Endothelial cell of umbilical vein (primary cell): Measurements from ENCODE around the gene CCNG2. TPM values are rescaled to one million over a fixed set of nuclear protein-coding genes. Genes with fewer than 3 reads are reported as not detected.

Experiments used
- BruUV-seq: library from RNA; stranded (reverse); fragments of 400-500 nt; replicated peaks from 2 replicates; lab custom pipeline; 2021; lab: Mats Ljungman, UMichigan
- CTCF ChIA-PET: fragments of 300-600, 350-600 bp; sonication (Branson Sonifier 250); formaldehyde crosslinking; loops from one replicate; lab custom pipeline; 2021; ENCODE audit warnings: antibody characterized with exemption, inconsistent platforms; lab: Charles Lee
- POLR2A ChIA-PET: fragments of 300-600, 350-600 bp; sonication (Branson Sonifier 250); formaldehyde crosslinking; loops from one replicate; lab custom pipeline; 2021; ENCODE audit warnings: antibody characterized with exemption, inconsistent platforms; lab: Charles Lee
- DNase-seq: peaks from one replicate; pipeline ENCODE4 v3.0.0-alpha.2; 2011; ENCODE audit warnings: low read depth, low spot score
- FAIRE-seq: peaks from 2 replicates; lab custom pipeline; 2011; peaks lifted over from hg19 to GRCh38; lab: Jason Lieb, UNC
- H2AFZ ChIP-seq: 2 replicates; pipeline ENCODE4 v1.6.0; 2012; ENCODE audit warnings: low read depth, low read length, control low read depth, inconsistent platforms
- H3K27ac ChIP-seq: 2 replicates; pipeline ENCODE4 v1.5.1; 2011; ENCODE audit warnings: low read depth, mild to moderate bottlenecking, control low read depth, low read length, moderate library complexity; ENCODE audit not compliant: insufficient read depth
- H3K27me3 ChIP-seq, 2 experiments: 2 replicates each; pipeline versions ENCODE4 v1.6.0 to v1.6.1; 2011; ENCODE audit warnings: low read length in 2 of 2, mixed read lengths in 1 of 2; ENCODE audit not compliant: control insufficient read depth in 2 of 2, insufficient read depth in 2 of 2
- H3K36me3 ChIP-seq, 2 experiments: 2 replicates in 1 of 2; 3 replicates in 1 of 2; pipeline ENCODE4 v1.5.1; 2011; ENCODE audit warnings: low read length in 2 of 2, mild to moderate bottlenecking in 1 of 2, moderate library complexity in 1 of 2; ENCODE audit not compliant: control insufficient read depth in 2 of 2, insufficient read depth in 2 of 2; ENCODE audit errors: extremely low read depth in 1 of 2
- H3K4me1 ChIP-seq: 3 replicates; pipeline ENCODE4 v1.5.1; 2011; ENCODE audit warnings: mild to moderate bottlenecking, low read length; ENCODE audit not compliant: control insufficient read depth, insufficient read depth; ENCODE audit errors: extremely low read depth
- H3K4me2 ChIP-seq: 2 replicates; pipeline ENCODE4 v1.6.1; 2011; ENCODE audit warnings: low read length, control low read depth, mixed read lengths; ENCODE audit not compliant: insufficient read depth
- H3K4me3 ChIP-seq, 3 experiments: fragments of 200-600 bp in 1 of 3; sonication (generic), shearing (Covaris generic) in 1 of 3; replicated peaks in 1 of 3; 2 replicates each; pipeline ENCODE4 v1.5.1; 2011 to 2016; ENCODE audit warnings: control low read depth in 3 of 3, low read length in 3 of 3, mild to moderate bottlenecking in 2 of 3, inconsistent platforms in 1 of 3, low read depth in 1 of 3, moderate library complexity in 1 of 3; ENCODE audit not compliant: insufficient read depth in 1 of 3
- H3K79me2 ChIP-seq: 2 replicates; pipeline ENCODE4 v1.6.0; 2012; ENCODE audit warnings: low read length, inconsistent platforms; ENCODE audit not compliant: control insufficient read depth, insufficient read depth
- H3K9ac ChIP-seq: replicated peaks from 2 replicates; pipeline ENCODE3; 2011; ENCODE audit warnings: low read length, control low read depth; ENCODE audit not compliant: insufficient read depth; ENCODE audit errors: extremely low read depth
- H3K9me1 ChIP-seq: replicated peaks from 3 replicates; pipeline ENCODE4 v1.6.0; 2011; ENCODE audit warnings: mild to moderate bottlenecking, low read length; ENCODE audit not compliant: control insufficient read depth, insufficient read depth; ENCODE audit errors: extremely low read depth
- H3K9me3 ChIP-seq: replicated peaks from 2 replicates; pipeline ENCODE4 v1.5.1; 2012; ENCODE audit warnings: low read length, inconsistent platforms; ENCODE audit not compliant: control insufficient read depth, insufficient read depth
- H4K20me1 ChIP-seq: replicated peaks from 2 replicates; pipeline ENCODE3; 2011; ENCODE audit warnings: mild to moderate bottlenecking, low read length; ENCODE audit not compliant: control insufficient read depth, insufficient read depth; ENCODE audit errors: extremely low read depth
- CTCF ChIP-seq, 2 donors: IDR thresholded peaks; 1 replicate in 1 of 2; 2 replicates in 1 of 2; pipeline ENCODE4 v1.5.1; 2011; ENCODE audit warnings: low read length in 2 of 2, mild to moderate bottlenecking in 2 of 2, moderate library complexity in 2 of 2, control low read depth in 1 of 2, inconsistent platforms in 1 of 2, low read depth in 1 of 2; ENCODE audit not compliant: insufficient read depth in 1 of 2; ENCODE audit errors: extremely low read depth in 1 of 2
- EZH2 ChIP-seq: IDR thresholded peaks from 2 replicates; pipeline ENCODE4 v1.6.1; 2012; ENCODE audit warnings: borderline replicate concordance, low read depth, mild to moderate bottlenecking, moderate library complexity, low read length, inconsistent platforms; ENCODE audit not compliant: severe bottlenecking
- FOS ChIP-seq: IDR thresholded peaks from 2 replicates; pipeline ENCODE4 v1.6.1; 2011; ENCODE audit warnings: mild to moderate bottlenecking, low read length, moderate library complexity, borderline replicate concordance; ENCODE audit not compliant: insufficient read depth
- GATA2 ChIP-seq: IDR thresholded peaks from 2 replicates; pipeline ENCODE4 v1.7.0; 2011; ENCODE audit warnings: low read depth, mild to moderate bottlenecking, moderate library complexity, mixed read lengths, low read length; ENCODE audit not compliant: insufficient read length, insufficient read depth
- JUN ChIP-seq: IDR thresholded peaks from 2 replicates; pipeline ENCODE4 v1.6.1; 2011; ENCODE audit warnings: borderline replicate concordance, low read depth; ENCODE audit not compliant: insufficient read length, insufficient read depth
- MYC ChIP-seq: IDR thresholded peaks from one replicate; pipeline ENCODE4 v1.6.1; 2011; ENCODE audit warnings: mild to moderate bottlenecking, low read depth, low read length
- POLR2A ChIP-seq: IDR thresholded peaks from 2 replicates; pipeline ENCODE4 v1.6.1; 2012; ENCODE audit warnings: low read depth, mild to moderate bottlenecking, control low read depth, low read length
- POLR2AphosphoS5 ChIP-seq: IDR thresholded peaks from 2 replicates; pipeline ENCODE4 v1.6.1; 2012; ENCODE audit warnings: low read depth, mild to moderate bottlenecking, control low read depth, low read length, moderate library complexity; ENCODE audit not compliant: insufficient read depth
- dilution Hi-C: fragments of 300-500 bp; cut with MboI; formaldehyde crosslinking; loops from one replicate; pipeline ENCODE4 v1.15.0; 2019; ENCODE audit warnings: low sequenced_read_pairs; ENCODE audit not compliant: extremely low pct_ligation_motif_present
- intact Hi-C: fragments of 100-400 bp; cut with micrococcal nuclease; formaldehyde crosslinking; loops from one replicate; pipeline ENCODE4 v1.10.0; 2022
- polyA plus RNA-seq, 4 experiments: library from polyadenylated mRNA; depleted of rRNA in 3 of 4; stranded (reverse) in 3 of 4; unstranded in 1 of 4; fragments of >200 nt; gene quantifications; 2 replicates each; pipeline versions ENCODE4 v1.2.1 to v1.2.3, GENCODE V29; 2011 to 2012; ENCODE audit warnings: missing spikeins in 1 of 4
- total RNA-seq: library from RNA; stranded (reverse); gene quantifications from 2 replicates; pipeline ENCODE4 v1.2.3, GENCODE V29; 2021
- TF ChIP-seq, protein P1 (sequence below): IDR thresholded peaks from 2 replicates; pipeline ENCODE4 v1.6.1; 2011; ENCODE audit not compliant: insufficient read depth, insufficient read length

CCNG2 gene
- total and polyA plus RNA-seq, 2 donors (not counting 3 experiments of a cell fraction or from before 2014, with no cell fraction given): 7.9 to 28.3 TPM

DNA sequence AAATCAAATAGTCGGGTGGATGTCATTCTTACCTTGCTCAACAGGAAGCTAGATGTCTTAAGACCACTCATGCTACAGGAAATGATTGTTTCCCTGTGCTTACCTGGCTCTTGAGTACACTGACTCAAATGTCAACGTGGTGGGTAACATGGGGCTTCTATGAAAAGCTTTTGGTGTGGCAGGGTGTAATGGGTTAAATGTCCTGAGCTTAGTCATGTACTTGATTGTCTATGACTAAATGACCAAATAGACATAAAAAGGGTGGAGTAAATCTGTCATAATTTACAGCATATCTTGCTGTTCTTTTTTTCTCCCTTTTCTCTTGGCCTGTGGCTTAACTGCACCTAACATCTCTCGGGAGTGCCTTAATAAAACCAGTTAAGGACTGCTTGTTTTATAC is 44.9 kb downstream of the CCNG2 start:
- no peak for FAIRE-seq
- no peak overlapping the region for H3K4me3 ChIP-seq
- no peak overlapping the region for H2AFZ ChIP-seq
- intact Hi-C loops: loop anchor here (2.0 to 5.0 kb wide), 5 partner anchors 43 to 449 kb away; no protein-coding TSS in a partner anchor
- TF ChIP-seq GATA2 (no peak), FOS (no peak), JUN (no peak), EZH2 (no peak), POLR2AphosphoS5 (no peak), POLR2A (no peak), MYC (no peak), CTCF (IDR thresholded peaks at IDR 0.05; ENCODE audit: extremely low read depth in 1 of 2, insufficient read depth in 1 of 2, low read depth in 1 of 2, low read length in 2 of 2) (no peak)
- TF ChIP-seq, protein P1, sequence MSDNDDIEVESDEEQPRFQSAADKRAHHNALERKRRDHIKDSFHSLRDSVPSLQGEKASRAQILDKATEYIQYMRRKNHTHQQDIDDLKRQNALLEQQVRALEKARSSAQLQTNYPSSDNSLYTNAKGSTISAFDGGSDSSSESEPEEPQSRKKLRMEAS: no peak
- H3K9ac ChIP-seq: no peak overlapping the region
- no peak overlapping the region for H3K27ac ChIP-seq
- ChIA-PET POLR2A (no interaction called here), CTCF (interaction anchor here (1.1 to 5.9 kb wide), 5 partner anchors 12 to 157 kb away, joined by 4 to 171 read pairs (median 57); no protein-coding TSS in a partner anchor)
- H3K9me1 ChIP-seq: no peaks in the 10 kb centered on the region
- H3K9me3 ChIP-seq: no peaks in the 10 kb centered on the region
- dilution Hi-C loops: no loop called here
- H3K4me2 ChIP-seq: no peak overlapping the region
- no peaks in the 10 kb centered on the region for H3K36me3 ChIP-seq
- no TSS peak for BruUV-seq
- no peaks in the 10 kb centered on the region for H4K20me1 ChIP-seq
- no peaks in the 10 kb centered on the region for H3K4me1 ChIP-seq
- no peaks in the 10 kb centered on the region for H3K79me2 ChIP-seq
- no peak for DNase-seq
- H3K27me3 ChIP-seq: peaks cover 56 to 70% of the 10 kb centered on the region in 2 experiments
